Naive thymus-derived CD8-positive, alpha-beta T cell (primary cell): ENCODE data around the gene GRM2. TPM values are rescaled to one million over a fixed set of nuclear protein-coding genes. Genes with fewer than 3 reads are reported as not detected.

Experiments
- ATAC-seq, 2 donors: fragments of 150-1000 bp; cut with Tn5 transposase in 1 of 2; sonication (Bioruptor Pico), chemical (Tn5 transposase) in 1 of 2; 1 replicate in 1 of 2; 2 replicates in 1 of 2; pipeline ENCODE4 v1.10.0; 2021; ENCODE audit warnings: mild to moderate bottlenecking in 2 of 2, moderate library complexity in 2 of 2
- POLR2A ChIA-PET: fragments of 350-600 bp; sonication (Branson Sonifier 250); formaldehyde crosslinking; loops from one replicate; lab custom pipeline; 2021; ENCODE audit warnings: antibody characterized with exemption; lab: Charles Lee
- DNase-seq, 10 donors: peaks; one replicate each; pipeline versions ENCODE4 v3.0.0 to v3.0.0-alpha.2; 2020 to 2022
- H3K27ac Mint-ChIP-seq, 10 donors: one replicate each; pipeline ENCODE4 v1.8.0; 2020 to 2022; ENCODE audit warnings: mild to moderate bottlenecking in 10 of 10, mixed read lengths in 10 of 10, moderate library complexity in 4 of 10, inconsistent platforms in 1 of 10
- H3K27me3 Mint-ChIP-seq, 5 donors: one replicate each; pipeline ENCODE4 v1.8.0; 2021 to 2022; ENCODE audit warnings: mixed read lengths in 5 of 5
- H3K36me3 Mint-ChIP-seq, 3 donors: one replicate each; pipeline ENCODE4 v1.8.0; 2020 to 2022; ENCODE audit warnings: mixed read lengths in 3 of 3, mild to moderate bottlenecking in 2 of 3, inconsistent platforms in 1 of 3
- H3K4me1 Mint-ChIP-seq, 4 donors: one replicate each; pipeline ENCODE4 v1.8.0; 2021 to 2022; ENCODE audit warnings: mixed read lengths in 4 of 4
- H3K4me3 Mint-ChIP-seq, 10 donors: one replicate each; pipeline ENCODE4 v1.8.0; 2020 to 2022; ENCODE audit warnings: mild to moderate bottlenecking in 10 of 10, mixed read lengths in 10 of 10, moderate library complexity in 6 of 10, inconsistent platforms in 1 of 10
- H3K9me3 Mint-ChIP-seq, 9 donors: one replicate each; pipeline ENCODE4 v1.8.0; 2020 to 2022; ENCODE audit warnings: mixed read lengths in 9 of 9, mild to moderate bottlenecking in 3 of 9, inconsistent platforms in 1 of 9, moderate library complexity in 1 of 9
- polyA plus RNA-seq, 3 donors: library from polyadenylated mRNA; unstranded; fragments of 300-500 nt; fragmentation: Illumina TruSeq; gene quantifications; one replicate each; pipeline ENCODE4 v1.2.3, GENCODE V29; 2021
- total RNA-seq, 8 experiments: library from RNA in 2 of 8; stranded (reverse) in 2 of 8; gene quantifications; one replicate each; pipeline ENCODE4 v1.2.3 and lab custom pipeline; 2021 to 2026

GRM2 gene
- total and polyA plus RNA-seq, 5 experiments from 2014 or later, result 0.09 to 5.0 (median 2.9) TPM; not detected in 2

DNA sequence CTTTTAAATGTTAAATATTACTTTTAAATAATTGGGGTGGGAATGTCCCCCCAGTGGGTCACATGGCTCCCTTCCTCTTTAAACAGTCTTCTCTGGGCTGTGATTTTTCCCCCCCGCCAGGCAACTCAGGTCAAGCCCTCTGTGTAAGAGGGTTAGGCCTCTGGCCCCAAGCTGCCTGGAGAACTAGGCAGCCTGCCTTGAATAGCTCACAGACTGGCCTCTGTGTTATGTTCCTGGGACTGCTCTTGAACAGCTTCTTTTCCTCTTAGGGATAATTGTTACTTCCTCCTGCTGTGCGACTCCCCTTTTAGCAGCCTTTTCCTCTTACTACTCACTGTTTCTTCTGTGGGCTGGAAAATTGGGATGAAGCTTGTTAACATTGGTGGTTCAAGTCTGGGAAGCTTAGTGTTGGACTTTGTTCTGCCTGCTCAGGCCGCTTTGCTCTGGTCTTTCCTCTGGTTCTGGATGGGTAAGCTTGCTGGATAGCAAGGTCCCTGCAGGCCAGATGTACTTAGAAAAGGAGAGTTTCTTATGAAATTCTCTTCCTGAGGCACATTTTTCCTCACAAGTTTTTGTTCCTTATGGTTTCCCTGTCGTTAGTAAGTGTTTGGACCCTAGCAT lies 33.6 kb upstream of the GRM2 start:
- DNase-seq (no peak), ATAC-seq (no peak)
- Mint-ChIP-seq H3K4me3 (peak overlapping the region in 9 of 10 donors; percentile 46 to 97 (median 74)), H3K4me1 (peaks cover 50 to 88% (median 85%) of the 10 kb centered on the region in 4 donors), H3K27ac (peak overlapping the region; percentile 3 to 83 (median 74)), H3K36me3 (peaks cover 0 to 19% (median 7%) of the 10 kb centered on the region in 3 donors), H3K27me3 (no peaks in the 10 kb centered on the region), H3K9me3 (no peaks in the 10 kb centered on the region)
- POLR2A ChIA-PET, result interaction anchor here (2.5 to 5.9 kb wide), 4 partner anchors 7 to 173 kb away, joined by 7 to 91 read pairs (median 52); partner anchors contain the start of gene DCAF1

DNA sequence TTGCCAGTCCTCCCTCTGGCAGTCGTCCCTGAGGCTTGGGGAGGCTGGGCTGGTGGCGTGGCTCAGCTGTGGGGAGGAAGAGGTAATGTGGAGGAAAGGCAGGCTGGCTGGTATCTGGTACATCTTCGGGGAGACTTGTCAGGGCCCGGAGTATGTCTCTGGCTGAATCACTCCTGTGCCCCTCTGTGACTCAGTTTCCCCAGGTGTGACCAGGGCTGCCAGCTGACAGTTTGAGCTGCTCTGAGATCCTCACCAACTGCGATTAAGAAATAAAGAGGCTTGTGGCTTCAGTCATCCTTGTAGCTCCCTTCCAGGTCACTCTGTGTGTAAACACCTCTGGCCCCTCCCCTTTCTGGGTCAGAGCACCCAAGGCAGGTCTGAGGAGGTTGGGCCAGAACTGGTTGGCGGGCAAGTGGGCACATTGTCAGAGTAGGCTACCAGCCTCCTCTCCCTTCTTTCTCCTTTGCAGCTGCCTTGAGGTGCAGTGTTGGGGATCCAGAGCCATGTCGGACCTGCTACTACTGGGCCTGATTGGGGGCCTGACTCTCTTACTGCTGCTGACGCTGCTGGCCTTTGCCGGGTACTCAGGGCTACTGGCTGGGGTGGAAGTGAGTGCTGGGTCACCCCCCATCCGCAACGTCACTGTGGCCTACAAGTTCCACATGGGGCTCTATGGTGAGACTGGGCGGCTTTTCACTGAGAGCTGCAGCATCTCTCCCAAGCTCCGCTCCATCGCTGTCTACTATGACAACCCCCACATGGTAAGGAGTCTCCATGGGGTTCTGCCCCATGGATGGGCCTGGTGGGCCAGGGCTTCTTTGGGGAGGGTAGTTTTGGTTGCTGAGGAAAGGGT lies 32.8 kb upstream of the GRM2 start:
- Mint-ChIP-seq H3K9me3 (no peaks in the 10 kb centered on the region), H3K36me3 (peaks cover 0 to 22% (median 7%) of the 10 kb centered on the region in 3 donors), H3K27me3 (no peaks in the 10 kb centered on the region), H3K27ac (peak overlapping the region in 7 of 10 donors; percentile 3 to 83 (median 52)), H3K4me1 (peaks cover 52 to 93% (median 88%) of the 10 kb centered on the region in 4 donors), H3K4me3 (peak overlapping the region in 9 of 10 donors; percentile 28 to 97 (median 72))
- peak in 1 of 10 donors; percentile 13 for DNase-seq
- no peak for ATAC-seq
- POLR2A ChIA-PET, result interaction anchor here (1.0 to 5.9 kb wide), 4 partner anchors 7 to 174 kb away, joined by 6 to 91 read pairs (median 40); partner anchors contain the start of gene DCAF1

DNA sequence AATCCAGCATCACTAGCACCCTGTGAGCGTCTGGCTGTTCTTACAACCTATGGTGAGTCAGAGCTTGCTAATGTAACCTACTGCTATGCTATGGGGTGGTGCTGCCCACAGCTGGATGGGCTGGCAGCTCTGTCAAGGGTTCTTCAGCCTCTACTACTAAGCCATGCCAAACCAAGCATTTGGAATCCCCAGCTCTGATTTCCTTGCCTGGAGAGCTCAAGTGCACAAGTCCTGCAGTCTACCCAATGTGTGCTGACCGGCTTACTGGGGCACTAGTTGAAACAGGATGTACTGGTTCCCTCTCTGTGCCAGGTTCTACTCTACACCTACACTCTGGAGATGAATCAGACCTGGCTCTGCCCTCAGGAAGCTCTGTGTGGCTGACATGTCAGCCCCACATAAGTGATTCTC lies 31.7 kb upstream of the GRM2 start:
- POLR2A ChIA-PET, result interaction anchor here (0.6 kb wide), 1 partner anchor 18 kb away, joined by 5 read pairs; no protein-coding TSS in a partner anchor
- Mint-ChIP-seq H3K27me3 (no peaks in the 10 kb centered on the region), H3K36me3 (peaks cover 0 to 22% (median 7%) of the 10 kb centered on the region in 3 donors), H3K9me3 (no peaks in the 10 kb centered on the region), H3K4me1 (peaks cover 53 to 93% (median 88%) of the 10 kb centered on the region in 4 donors), H3K27ac (peak overlapping the region in 9 of 10 donors; percentile 5 to 92 (median 66)), H3K4me3 (peak overlapping the region in 7 of 10 donors; percentile 2 to 62 (median 53))
- ATAC-seq (no peak), DNase-seq (no peak)

DNA sequence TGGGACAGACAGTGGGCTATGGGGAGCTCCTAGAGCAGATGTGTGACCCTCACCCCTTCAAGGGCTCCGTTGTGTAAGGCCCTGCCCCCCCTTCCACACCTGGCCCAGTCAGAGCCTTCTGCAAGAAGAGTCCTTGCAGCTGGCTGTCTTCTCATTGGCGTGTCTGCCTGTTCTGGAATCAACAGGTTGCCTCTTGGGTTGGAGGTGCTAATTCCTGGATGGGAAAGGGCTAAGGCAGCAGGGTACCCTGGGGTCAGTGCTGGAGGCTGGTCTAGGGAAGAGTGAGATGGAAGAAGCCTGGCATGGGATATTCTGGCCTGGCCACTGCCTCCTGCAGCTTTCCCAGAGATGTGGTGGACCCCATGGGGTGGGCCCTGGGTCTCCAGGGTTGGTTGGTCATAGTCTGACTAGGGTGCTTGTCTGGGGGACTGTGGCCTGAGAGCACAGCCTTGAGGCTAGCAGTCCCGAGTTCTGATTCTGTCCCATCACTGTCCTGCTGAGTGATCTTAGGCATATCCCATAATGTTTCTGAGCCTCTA lies 30.7 kb upstream of the GRM2 start:
- no peak for ATAC-seq
- Mint-ChIP-seq H3K36me3 (peaks cover 0 to 22% (median 7%) of the 10 kb centered on the region in 3 donors), H3K27ac (peak overlapping the region in 9 of 10 donors; percentile 25 to 92 (median 61)), H3K9me3 (no peaks in the 10 kb centered on the region), H3K4me3 (peak overlapping the region in 6 of 10 donors; percentile 40 to 62 (median 56)), H3K4me1 (peaks cover 58 to 96% (median 91%) of the 10 kb centered on the region in 4 donors), H3K27me3 (no peaks in the 10 kb centered on the region)
- POLR2A ChIA-PET, result interaction anchor here (0.6 kb wide), 2 partner anchors 142 to 176 kb away, joined by 3 to 4 read pairs; no protein-coding TSS in a partner anchor
- DNase-seq, result no peak

DNA sequence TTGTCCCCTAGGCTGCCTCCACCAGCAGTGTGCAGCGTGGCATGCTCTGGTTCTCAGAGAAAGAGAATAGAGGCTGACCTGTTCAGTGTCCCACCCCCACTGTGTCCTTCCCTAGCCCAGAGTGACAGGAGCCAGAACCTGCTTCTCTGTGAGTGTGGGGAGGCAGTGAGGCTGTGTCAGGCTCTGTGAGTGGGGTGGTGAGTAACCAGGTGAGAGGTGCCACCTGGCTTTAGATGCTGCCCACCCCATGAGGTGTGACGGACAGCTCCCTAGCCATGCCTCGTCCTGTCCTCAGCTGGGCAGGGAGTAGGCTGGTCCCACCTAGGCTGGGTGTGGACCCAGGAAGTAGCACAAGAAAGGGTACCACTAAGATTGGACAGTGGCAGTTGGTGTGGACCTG lies 29.5 kb upstream of the GRM2 start:
- peaks cover 0 to 24% (median 9%) of the 10 kb centered on the region in 3 donors for H3K36me3 Mint-ChIP-seq
- peaks cover 65 to 98% (median 95%) of the 10 kb centered on the region in 4 donors for H3K4me1 Mint-ChIP-seq
- H3K27ac Mint-ChIP-seq, result peak overlapping the region in 7 of 10 donors; percentile 43 to 86 (median 63)
- POLR2A ChIA-PET, result interaction anchor here (1.0 kb wide), 1 partner anchor 9 kb away, joined by 3 read pairs; no protein-coding TSS in a partner anchor
- ATAC-seq (no peak), DNase-seq (no peak)
- no peaks in the 10 kb centered on the region for H3K9me3 Mint-ChIP-seq
- H3K27me3 Mint-ChIP-seq, result no peaks in the 10 kb centered on the region
- peak overlapping the region in 3 of 10 donors; percentile 15 to 31 (median 24) for H3K4me3 Mint-ChIP-seq

DNA sequence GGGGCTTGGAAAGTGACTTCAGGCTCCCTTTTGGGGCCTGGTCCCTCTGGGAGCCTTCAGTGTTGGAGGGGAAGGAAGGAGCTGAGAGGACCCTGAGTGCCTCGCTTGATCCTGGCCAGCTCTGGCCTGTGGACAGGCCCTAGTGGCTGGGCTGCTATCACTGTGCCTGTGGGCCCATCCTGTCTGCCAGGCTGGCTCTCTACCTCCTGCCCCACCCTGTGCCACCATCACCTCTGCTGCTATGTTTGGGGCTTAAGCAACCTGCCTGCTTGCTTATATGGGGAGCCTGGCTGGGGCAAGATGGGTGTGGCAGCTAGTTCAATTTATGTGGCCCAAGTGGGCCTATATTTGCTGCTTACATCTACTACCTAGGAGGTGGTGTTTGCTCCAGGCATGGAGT lies 28.7 kb upstream of the GRM2 start:
- Mint-ChIP-seq H3K9me3 (no peaks in the 10 kb centered on the region), H3K27me3 (no peaks in the 10 kb centered on the region), H3K36me3 (peaks cover 0 to 28% (median 9%) of the 10 kb centered on the region in 3 donors), H3K27ac (peak overlapping the region in 7 of 10 donors; percentile 54 to 80 (median 69)), H3K4me1 (peaks cover 67 to 99% (median 96%) of the 10 kb centered on the region in 4 donors), H3K4me3 (peak overlapping the region in 5 of 10 donors; percentile 15 to 35 (median 24))
- POLR2A ChIA-PET, result interaction anchor here (4.5 kb wide), 1 partner anchor 6 kb away, joined by 91 read pairs; the partner anchor contains the start of gene TEX264
- DNase-seq (no peak), ATAC-seq (no peak)

DNA sequence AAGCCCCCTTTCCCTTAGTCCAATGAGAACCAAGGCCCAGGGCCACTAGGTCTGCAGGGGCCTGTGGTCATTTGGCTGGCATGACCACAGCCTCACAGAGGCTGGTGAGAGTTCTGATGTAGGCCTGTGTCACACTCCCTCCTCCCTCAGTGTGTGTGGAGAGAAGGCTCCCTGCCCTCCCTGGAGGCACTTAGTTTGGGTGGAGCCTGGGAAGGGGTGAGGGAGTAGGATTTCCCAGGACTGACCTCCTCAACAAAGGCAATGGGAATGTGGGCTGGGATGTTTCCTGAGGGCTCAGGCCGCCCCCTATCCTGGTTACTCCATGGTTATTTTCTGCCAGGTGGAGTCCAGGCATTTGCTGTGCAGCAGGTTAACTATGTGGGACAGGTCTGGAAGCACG lies 28.2 kb upstream of the GRM2 start:
- DNase-seq, result peak in 1 of 10 donors; percentile 42
- peaks cover 64 to 99% (median 94%) of the 10 kb centered on the region in 4 donors for H3K4me1 Mint-ChIP-seq
- peak overlapping the region in 9 of 10 donors; percentile 50 to 81 (median 69) for H3K27ac Mint-ChIP-seq
- POLR2A ChIA-PET, result interaction anchor here (4.5 kb wide), 1 partner anchor 7 kb away, joined by 91 read pairs; the partner anchor contains the start of gene TEX264
- peaks cover 0 to 28% (median 9%) of the 10 kb centered on the region in 3 donors for H3K36me3 Mint-ChIP-seq
- no peak for ATAC-seq
- H3K27me3 Mint-ChIP-seq, result no peaks in the 10 kb centered on the region
- H3K9me3 Mint-ChIP-seq, result no peaks in the 10 kb centered on the region
- peak overlapping the region in 3 of 10 donors; percentile 7 to 26 (median 15) for H3K4me3 Mint-ChIP-seq

DNA sequence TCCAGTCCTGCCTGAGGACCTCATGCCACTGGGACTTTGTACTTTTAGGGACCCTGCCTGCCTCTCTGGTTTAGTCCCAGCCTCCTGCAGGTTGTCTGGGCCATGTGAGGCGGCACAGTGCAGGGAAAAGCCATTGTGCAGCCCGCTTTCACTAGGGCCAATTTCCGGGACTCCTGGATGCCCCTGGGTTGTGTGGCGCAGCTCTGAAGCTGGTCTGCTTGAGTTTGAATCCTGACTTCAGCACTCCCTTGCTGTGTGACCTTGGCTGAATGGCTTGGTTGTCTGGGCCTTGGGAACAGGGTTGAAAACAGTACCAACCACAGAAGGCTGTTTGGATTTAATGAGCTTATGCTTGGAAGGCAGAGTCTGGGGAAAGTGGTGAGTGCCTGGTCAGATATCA lies 27.6 kb upstream of the GRM2 start:
- POLR2A ChIA-PET, result interaction anchor here (4.5 to 6.0 kb wide), 2 partner anchors 8 to 178 kb away, joined by 91 to 97 read pairs; partner anchors contain the start of genes DCAF1 and TEX264

DNA sequence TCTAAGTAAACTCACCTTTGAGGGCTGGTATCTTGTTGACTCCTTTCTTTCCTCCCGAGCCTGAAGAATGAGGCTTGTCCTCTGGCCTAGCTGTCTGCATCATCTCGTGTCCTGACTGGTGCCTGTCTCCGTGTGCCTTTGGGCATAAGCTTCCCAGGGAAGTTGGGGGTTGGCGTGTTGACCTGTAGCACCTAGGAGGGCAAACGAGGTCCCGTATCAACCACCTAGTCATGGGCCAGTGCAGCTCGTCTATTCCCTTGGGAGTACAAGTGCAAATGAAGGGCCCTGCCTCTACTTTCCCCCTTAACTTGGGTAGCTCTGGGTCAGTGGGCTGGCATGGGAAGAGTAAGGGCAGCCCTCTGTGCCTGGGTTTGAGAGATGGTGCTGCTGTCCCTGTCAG lies 27.1 kb upstream of the GRM2 start:
- DNase-seq (no peak), ATAC-seq (no peak)
- H3K27me3 Mint-ChIP-seq, result no peaks in the 10 kb centered on the region
- no peaks in the 10 kb centered on the region for H3K9me3 Mint-ChIP-seq
- H3K4me3 Mint-ChIP-seq, result peak overlapping the region in 6 of 10 donors; percentile 0 to 46 (median 15)
- H3K4me1 Mint-ChIP-seq, result peaks cover 69 to 99% (median 94%) of the 10 kb centered on the region in 4 donors
- POLR2A ChIA-PET, result interaction anchor here (4.5 to 6.0 kb wide), 2 partner anchors 8 to 179 kb away, joined by 91 to 97 read pairs; partner anchors contain the start of genes DCAF1 and TEX264
- H3K27ac Mint-ChIP-seq, result peak overlapping the region in 9 of 10 donors; percentile 45 to 94 (median 74)
- H3K36me3 Mint-ChIP-seq, result peaks cover 0 to 29% (median 12%) of the 10 kb centered on the region in 3 donors

More for the DNA sequence above, 27.6 kb upstream of the GRM2 start:
- Mint-ChIP-seq H3K9me3 (no peaks in the 10 kb centered on the region), H3K27me3 (no peaks in the 10 kb centered on the region), H3K36me3 (peaks cover 0 to 29% (median 9%) of the 10 kb centered on the region in 3 donors), H3K27ac (peak overlapping the region in 9 of 10 donors; percentile 45 to 94 (median 63)), H3K4me1 (peaks cover 67 to 99% (median 94%) of the 10 kb centered on the region in 4 donors), H3K4me3 (peak overlapping the region in 2 of 10 donors; percentile 0 to 8)
- DNase-seq (no peak), ATAC-seq (no peak)

DNA sequence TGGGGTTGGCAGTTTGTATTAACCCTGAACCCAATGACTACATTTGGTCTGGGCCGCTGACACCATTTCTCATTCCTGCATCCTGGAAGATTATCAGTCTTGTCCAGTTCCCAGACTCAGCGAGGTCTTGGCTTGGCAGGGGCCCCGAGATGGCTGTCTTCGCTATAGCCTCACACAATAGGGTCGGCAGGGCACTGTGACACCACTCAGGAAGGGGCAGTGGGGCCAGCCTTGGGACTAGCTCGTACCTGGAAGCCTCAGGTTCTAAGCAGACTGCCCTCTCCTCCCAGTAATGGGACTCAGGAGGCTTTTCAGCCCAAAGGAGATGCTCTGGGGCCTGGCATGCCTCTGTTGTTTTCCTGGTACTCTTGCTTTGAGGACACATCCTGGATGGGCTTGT lies 26.7 kb upstream of the GRM2 start:
- Mint-ChIP-seq H3K4me1 (peaks cover 67 to 99% (median 94%) of the 10 kb centered on the region in 4 donors), H3K9me3 (no peaks in the 10 kb centered on the region), H3K27me3 (no peaks in the 10 kb centered on the region), H3K27ac (peak overlapping the region; percentile 6 to 85 (median 76)), H3K36me3 (peaks cover 0 to 30% (median 15%) of the 10 kb centered on the region in 3 donors), H3K4me3 (peak overlapping the region in 6 of 10 donors; percentile 17 to 81 (median 63))
- peak in 1 of 10 donors; percentile 52 for DNase-seq
- POLR2A ChIA-PET, result interaction anchor here (4.5 to 6.0 kb wide), 2 partner anchors 8 to 179 kb away, joined by 91 to 97 read pairs; partner anchors contain the start of genes DCAF1 and TEX264
- no peak for ATAC-seq

DNA sequence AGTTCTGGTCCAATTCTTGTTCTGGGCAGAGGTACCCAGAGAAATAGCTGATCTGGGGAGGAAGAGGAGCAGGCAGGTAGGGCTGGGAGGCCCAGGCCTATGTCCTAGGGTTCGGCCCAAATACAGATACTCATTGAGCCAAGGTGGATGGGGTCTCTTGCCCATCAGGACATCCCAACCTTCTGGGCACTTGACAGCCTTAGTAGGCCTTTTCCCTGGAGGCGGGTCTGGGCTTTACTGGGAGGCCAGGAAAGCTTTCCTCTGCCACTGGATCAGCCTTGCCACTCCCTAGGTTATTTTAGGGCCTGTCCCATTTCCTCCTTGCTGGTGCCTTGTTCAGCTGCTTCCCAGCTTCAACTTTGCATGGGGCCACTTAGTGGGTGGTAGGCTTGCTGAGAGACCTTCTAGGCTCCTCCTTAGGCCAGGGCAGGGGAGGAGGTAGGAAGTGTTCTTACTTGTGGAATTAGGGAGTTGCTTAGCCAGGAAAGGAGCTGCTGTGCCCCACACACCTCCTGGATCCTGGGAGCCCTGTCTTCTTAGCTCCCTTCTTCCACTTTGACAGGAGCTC lies 26.1 kb upstream of the GRM2 start:
- H3K4me3 Mint-ChIP-seq, result peak overlapping the region; percentile 56 to 92 (median 79)
- no peaks in the 10 kb centered on the region for H3K9me3 Mint-ChIP-seq
- ATAC-seq, result no peak
- H3K4me1 Mint-ChIP-seq, result peaks cover 67 to 99% (median 94%) of the 10 kb centered on the region in 4 donors
- H3K27me3 Mint-ChIP-seq, result no peaks in the 10 kb centered on the region
- peak overlapping the region; percentile 15 to 85 (median 74) for H3K27ac Mint-ChIP-seq
- POLR2A ChIA-PET, result interaction anchor here (0.7 to 6.0 kb wide), 4 partner anchors 9 to 291 kb away, joined by 3 to 97 read pairs (median 47); partner anchors contain the start of genes DCAF1 and TEX264
- H3K36me3 Mint-ChIP-seq, result peaks cover 0 to 30% (median 15%) of the 10 kb centered on the region in 3 donors
- no peak for DNase-seq
